Suprapubic skin (tissue), 3 donors: ENCODE results near the gene LPP.

Source experiments
- CTCF ChIP-seq, 2 donors: fragments of 200-600 bp in 1 of 2; fragments of 450-650 bp in 1 of 2; sonication (generic) in 1 of 2; IDR thresholded peaks; one replicate each; pipeline ENCODE4 v1.5.1; 2016 to 2019; ENCODE audit warnings: antibody characterized with exemption in 2 of 2, mild to moderate bottlenecking in 1 of 2, moderate library complexity in 1 of 2
- POLR2AphosphoS5 ChIP-seq, 3 donors: sonication (generic); formaldehyde crosslinking; IDR thresholded peaks; one replicate each; pipeline ENCODE4 v1.6.1; 2017; ENCODE audit warnings: antibody characterized with exemption in 3 of 3

DNA sequence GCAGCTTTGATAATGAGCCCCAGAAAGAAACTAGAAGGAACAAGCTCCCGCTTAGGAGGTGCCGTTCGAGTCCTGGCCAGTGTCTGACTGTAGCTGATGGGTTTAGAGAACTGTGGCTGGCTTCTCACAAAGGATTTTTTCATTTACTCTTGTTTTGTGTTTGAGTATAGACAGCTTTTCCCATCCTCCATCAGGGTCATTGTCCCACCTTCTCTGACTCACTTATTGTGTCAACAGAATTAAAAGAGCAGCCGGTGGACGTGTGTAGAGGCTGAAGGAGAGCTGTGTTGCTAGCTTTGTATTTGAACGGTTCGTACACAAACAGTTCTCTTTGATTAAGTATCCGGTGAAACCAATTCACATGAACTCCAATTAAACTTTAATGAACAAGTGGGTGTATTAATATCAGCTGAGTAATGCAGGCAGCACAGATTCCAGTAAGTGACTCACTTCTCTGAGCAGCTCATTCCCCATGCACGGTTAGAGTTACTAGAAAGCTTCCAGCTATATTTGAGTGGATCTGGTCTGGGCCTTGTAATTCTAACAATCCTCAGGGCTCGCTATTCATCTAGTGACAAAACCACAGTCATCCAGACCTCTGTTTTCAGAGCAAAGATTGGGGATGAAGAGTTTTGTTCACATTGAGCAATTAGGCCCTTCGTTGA lies 141.0 kb downstream of the LPP start:
- TF ChIP-seq CTCF (IDR thresholded peaks at IDR 0.05) (no peak), POLR2AphosphoS5 (IDR thresholded peaks at IDR 0.05) (no peak)
